CD4-positive, alpha-beta T cell treated with Interleukin-10 for 1 hour (primary cell): ENCODE measurements around the gene HPS3.
"Not testable (repeated sequence)": the region's sequence is repeated elsewhere in the genome, so short reads cannot be mapped to it uniquely, and the experiment has no call there.

Source experiments
- DNase-seq: peaks from one replicate; pipeline ENCODE4 v3.0.0-alpha.2; 2020

Gene HPS3

DNA sequence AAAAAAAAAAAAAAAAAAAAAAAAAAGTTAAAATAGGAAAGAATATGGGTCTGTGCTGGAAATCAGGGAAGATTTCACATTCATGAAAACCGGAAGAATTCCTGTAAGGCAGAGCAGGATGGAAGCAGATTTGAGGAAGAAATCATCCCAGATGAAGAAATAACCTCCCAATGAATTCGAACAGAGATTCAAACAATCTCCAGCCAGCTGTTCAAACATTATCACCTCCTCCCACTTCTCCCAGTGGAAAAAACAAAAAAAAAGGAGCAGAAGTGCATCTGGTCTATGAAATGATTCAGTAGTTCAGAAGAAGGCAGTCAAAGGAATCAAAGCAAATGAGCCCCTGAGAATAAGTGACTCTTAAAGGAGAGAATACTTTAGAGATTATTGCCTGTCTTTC, 59.1 kb downstream of the HPS3 start:
- no peak for DNase-seq

- DNase-seq: no peak
Observed at GRCh38 chr3:149195221-149195620, 65.8 kb downstream of the HPS3 start.

GRCh38 chr3:149196805-149197592, 67.6 kb downstream of the HPS3 start:
- DNase-seq: not testable (repeated sequence)

GRCh38 chr3:149197669-149198068, 68.2 kb downstream of the HPS3 start:
- DNase-seq: no peak

- DNase-seq: no peak
Observed at GRCh38 chr3:149198611-149199010, 69.2 kb downstream of the HPS3 start.

DNA sequence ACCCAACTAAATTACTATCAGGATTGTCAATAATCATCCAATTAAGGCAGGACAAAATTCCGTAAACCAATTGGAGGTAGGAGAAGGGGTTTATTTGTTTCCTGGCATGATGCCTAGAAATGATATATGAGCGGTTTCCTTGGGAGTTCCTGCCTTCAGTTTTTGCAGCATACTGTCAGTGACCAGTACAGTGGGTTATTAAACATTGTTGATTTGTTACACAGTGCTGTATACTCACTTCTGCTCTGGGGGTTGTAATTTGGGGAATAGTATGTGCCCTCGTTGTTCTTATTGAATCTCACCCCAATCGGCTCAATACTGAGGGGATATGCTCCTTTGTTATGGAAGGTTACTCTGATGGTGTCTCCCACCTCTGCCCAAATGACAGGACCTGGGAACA, 70.0 kb downstream of the HPS3 start:
- DNase-seq: no peak

DNA sequence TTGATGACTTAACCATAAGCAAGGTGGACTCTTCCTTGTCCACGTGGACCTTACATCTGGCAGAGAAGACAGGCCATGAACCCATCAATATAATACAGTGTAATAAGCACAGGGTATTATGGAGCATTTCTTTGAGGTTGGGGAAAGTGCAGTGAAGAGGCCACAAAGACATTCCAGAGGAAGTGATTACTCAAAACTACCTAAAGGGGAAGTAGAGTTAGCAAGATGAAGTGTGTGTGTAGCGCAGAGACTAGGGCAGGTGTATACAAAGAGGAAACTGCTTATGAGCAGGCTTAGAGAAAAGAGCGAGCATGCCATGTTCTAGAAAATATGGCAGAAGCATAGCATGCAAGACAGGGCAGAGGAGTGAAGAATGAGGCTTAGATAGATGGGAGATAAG, 74.3 kb downstream of the HPS3 start:
- DNase-seq: no peak

DNA sequence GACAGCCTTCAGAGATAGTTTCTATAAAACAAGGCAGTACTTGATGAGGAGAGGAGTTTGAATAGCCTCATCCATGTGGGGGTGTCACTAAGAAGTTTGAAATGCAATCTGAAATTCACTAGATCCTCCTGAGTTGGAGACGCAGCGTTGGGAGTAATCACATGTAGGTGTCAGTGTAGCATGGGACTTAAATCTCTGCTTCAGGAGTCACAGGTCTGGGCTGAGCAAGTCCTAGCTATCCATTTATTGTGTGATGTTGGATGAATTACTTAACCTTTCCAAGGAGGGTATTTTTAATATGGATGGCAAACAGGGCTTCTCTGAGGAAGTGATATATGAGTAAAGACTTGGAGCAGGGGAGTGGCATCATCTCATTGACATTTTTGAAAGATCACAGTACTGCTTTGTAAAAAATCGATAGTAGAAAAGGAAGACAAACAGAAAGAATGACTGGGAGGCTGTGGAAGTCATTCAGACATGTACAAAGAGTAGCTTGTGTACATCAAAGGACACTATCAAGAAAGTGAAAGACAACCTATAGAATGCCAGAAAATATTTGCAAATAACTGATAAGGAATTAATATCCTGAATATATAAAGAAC, 75.1 kb downstream of the HPS3 start:
- no peak for DNase-seq

GRCh38 chr3:149207475-149207874, 78.0 kb downstream of the HPS3 start:
- no peak for DNase-seq

DNA sequence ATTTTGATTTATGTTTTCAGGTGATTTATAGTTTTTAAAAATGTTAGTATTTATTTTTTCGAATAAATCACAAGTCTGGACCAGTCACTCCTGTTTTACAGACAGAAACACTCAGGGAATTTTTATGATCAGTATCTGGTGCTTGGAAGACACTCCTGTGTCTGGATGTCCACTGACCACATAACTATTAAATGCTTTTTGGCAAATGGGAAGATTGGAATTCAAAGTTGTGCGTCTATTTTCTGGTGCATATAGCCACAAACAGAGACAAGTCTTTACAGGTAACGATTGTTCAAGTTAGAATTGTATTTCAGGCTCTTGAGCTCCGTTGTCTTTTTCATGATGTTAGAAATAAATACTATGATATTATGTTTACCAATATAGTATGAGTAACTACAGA, 80.0 kb downstream of the HPS3 start:
- DNase-seq: no peak

GRCh38 chr3:149212386-149212785, 82.9 kb downstream of the HPS3 start:
- no peak for DNase-seq

- no peak for DNase-seq
Observed at GRCh38 chr3:149214702-149215101, 85.3 kb downstream of the HPS3 start.

DNA sequence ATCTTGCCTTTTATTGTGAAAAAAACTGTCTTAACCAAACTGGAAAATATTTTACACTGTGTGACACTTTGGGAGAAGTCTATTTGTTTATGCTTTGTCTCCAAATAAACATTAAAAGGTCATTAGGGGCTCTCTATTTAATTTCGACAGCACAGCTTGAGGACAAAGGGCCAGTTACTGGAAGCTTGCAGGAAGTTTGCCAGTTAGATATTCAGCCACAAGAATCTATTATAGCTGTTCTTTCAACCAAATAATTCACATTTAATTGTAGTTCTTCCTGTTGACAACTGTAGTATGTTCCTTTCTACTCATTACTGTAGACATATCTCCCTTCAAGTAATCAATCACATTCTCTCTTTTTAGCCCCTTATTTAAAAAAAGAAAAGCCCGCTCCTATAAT, 86.1 kb downstream of the HPS3 start:
- DNase-seq: no peak

GRCh38 chr3:149216193-149216869, 86.9 kb downstream of the HPS3 start:
- DNase-seq: no peak

GRCh38 chr3:149217347-149217746, 87.9 kb downstream of the HPS3 start:
- no peak for DNase-seq

GRCh38 chr3:149219380-149220121, 90.1 kb downstream of the HPS3 start:
- not testable (repeated sequence) for DNase-seq

DNA sequence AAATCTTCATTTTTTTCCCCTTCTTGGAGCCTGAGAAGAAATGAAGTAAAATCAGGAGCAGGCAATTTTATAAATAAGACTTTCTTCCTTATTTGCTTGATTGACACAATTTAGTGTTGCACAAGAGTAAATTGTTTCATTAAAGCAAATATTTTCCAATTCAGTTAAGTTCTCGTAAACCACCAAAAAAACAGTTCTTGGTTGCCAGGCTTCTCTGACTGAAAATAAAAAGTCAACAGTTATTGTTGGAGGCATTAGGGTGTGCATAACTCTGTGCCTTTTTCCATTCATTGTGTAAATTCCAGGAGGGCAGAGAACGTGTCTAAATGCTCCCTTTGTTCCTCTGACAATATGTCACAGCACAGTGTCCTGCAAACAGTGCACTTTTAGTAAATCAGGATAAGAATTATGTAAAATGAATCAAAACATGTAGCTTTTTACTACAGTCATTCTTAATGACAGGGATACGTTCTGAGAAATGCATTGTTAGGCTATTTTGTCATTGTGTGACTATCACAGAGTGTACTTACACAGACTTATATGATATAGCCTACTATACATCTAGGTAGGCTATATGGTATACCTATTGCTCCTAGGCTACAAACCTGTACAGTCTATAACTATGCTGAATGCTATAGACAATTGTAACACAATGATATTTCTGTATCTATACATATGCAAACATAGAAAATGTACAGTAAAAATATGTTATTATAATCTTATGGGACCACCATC, 92.5 kb downstream of the HPS3 start, which contains the start of gene CP:
Gene CP, minus strand, starts transcription at position 47 of the 735 bp plus-strand sequence. Its CDS starts 37 bp downstream, at position 10.
- DNase-seq: no peak
